A673 (cell line): ENCODE results near the gene TRPM6. TPM values are rescaled to one million over a fixed set of nuclear protein-coding genes. Genes with fewer than 3 reads are reported as not detected.
A peak's percentile ranks its signal among the peaks of the same experiment; 100 is the strongest.

Source experiments
- BruUV-seq: library from RNA; stranded (reverse); fragments of 400-500 nt; replicated peaks from 2 replicates; lab custom pipeline; 2021; lab: Mats Ljungman, UMichigan
- CTCF ChIA-PET: fragments of 300-600 bp; sonication (Branson Sonifier 250); formaldehyde crosslinking; loops from one replicate; lab custom pipeline; 2022; ENCODE audit warnings: antibody characterized with exemption; lab: Charles Lee
- POLR2A ChIA-PET: fragments of 300-600 bp; sonication (Branson Sonifier 250); formaldehyde crosslinking; loops from one replicate; lab custom pipeline; 2022; ENCODE audit warnings: antibody characterized with exemption; ENCODE audit not compliant: low non-redundant PET; lab: Charles Lee
- DNase-seq: peaks from one replicate; pipeline ENCODE4 v3.0.0-alpha.2; 2015; ENCODE audit warnings: low spot score
- H3K27ac ChIP-seq: fragments of 200-600 bp; sonication (generic); 2 replicates; pipeline ENCODE4 v1.5.1; 2016; ENCODE audit warnings: mixed run types, low read depth, mild to moderate bottlenecking, mixed read lengths, antibody characterized with exemption, low read length; ENCODE audit not compliant: poor library complexity, severe bottlenecking
- H3K27me3 ChIP-seq: fragments of 200-600 bp; sonication (generic); replicated peaks from 2 replicates; pipeline ENCODE4 v1.6.1; 2017; ENCODE audit warnings: mixed run types, low read depth, mild to moderate bottlenecking, mixed read lengths, antibody characterized with exemption, low read length; ENCODE audit not compliant: insufficient read depth, poor library complexity
- H3K36me3 ChIP-seq: fragments of 200-600 bp; sonication (generic); 2 replicates; pipeline ENCODE4 v1.6.1; 2016; ENCODE audit warnings: mixed run types, mild to moderate bottlenecking, mixed read lengths, antibody characterized with exemption, low read length; ENCODE audit not compliant: insufficient read depth, poor library complexity, severe bottlenecking
- H3K4me1 ChIP-seq: fragments of 200-600 bp; sonication (generic); 2 replicates; pipeline ENCODE4 v1.6.1; 2017; ENCODE audit warnings: mixed run types, mild to moderate bottlenecking, mixed read lengths, antibody characterized with exemption, low read length; ENCODE audit not compliant: insufficient read depth, poor library complexity, severe bottlenecking
- H3K4me3 ChIP-seq: fragments of 200-600 bp; sonication (generic); 2 replicates; pipeline ENCODE4 v1.5.1; 2016; ENCODE audit warnings: low read depth, mixed run types, mild to moderate bottlenecking, mixed read lengths, low read length; ENCODE audit not compliant: poor library complexity, severe bottlenecking
- H3K9me3 ChIP-seq: fragments of 200-600 bp; sonication (generic); 2 replicates; pipeline ENCODE4 v1.6.1; 2016; ENCODE audit warnings: mixed run types, low read depth, mild to moderate bottlenecking, mixed read lengths, antibody characterized with exemption, low read length; ENCODE audit not compliant: poor library complexity, severe bottlenecking
- EZH2 ChIP-seq: fragments of 200-600 bp; sonication (generic); IDR thresholded peaks from 2 replicates; pipeline ENCODE4 v1.6.1; 2017; ENCODE audit warnings: borderline replicate concordance, low read depth, mild to moderate bottlenecking, mixed read lengths, antibody characterized with exemption, low read length; ENCODE audit not compliant: poor library complexity, severe bottlenecking
- intact Hi-C: fragments of 100-400 bp; cut with micrococcal nuclease; formaldehyde crosslinking; loops from one replicate; pipeline ENCODE4 v1.10.0; 2022; ENCODE audit not compliant: unreplicated experiment
- total RNA-seq: library from RNA; stranded (reverse); gene quantifications from 2 replicates; pipeline ENCODE4 v1.2.3, GENCODE V29; 2021
- TF ChIP-seq, protein P1 (sequence below): fragments of 300-800, 200-600 bp; sonication (generic); conservative IDR thresholded peaks from 2 replicates; pipeline ENCODE4 v1.5.1; 2017; ENCODE audit warnings: low read depth, mild to moderate bottlenecking, antibody characterized with exemption, low read length, moderate library complexity, mixed read lengths

TRPM6 gene
- total RNA-seq, 1 experiment from 2014 or later: 0.06 TPM

DNA sequence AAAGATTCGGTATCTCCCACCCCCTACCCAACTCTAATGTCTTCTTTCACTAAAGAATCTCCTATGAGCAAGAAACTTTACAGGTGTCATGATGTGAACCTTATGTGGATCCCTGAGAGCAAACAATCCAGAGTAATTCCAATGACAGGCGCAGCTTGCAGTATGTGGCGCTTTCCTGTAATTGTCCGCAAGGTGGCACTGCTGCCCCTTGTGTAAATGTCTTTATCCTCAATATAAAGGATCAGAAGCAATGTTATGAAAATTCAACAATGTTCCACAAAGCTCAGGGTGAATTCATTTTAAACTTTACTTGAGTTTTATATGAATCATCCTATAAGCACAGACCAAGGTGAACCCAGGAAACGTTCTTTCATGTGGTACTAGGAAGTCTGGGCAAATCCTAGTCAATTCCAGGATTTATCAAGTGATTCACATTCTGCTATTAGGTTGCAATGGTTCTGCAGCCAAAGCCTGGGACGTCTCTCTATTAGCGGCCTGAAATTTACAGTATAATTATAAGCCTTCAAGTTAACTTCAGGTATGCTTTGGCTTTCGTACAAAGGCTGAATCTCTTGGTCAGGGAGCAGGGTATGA lies 113.7 kb downstream of the TRPM6 start:
- no peak overlapping the region for H3K4me3 ChIP-seq
- intact Hi-C loops: loop anchor here (1.0 to 5.0 kb wide), 2 partner anchors 303 to 413 kb away; no protein-coding TSS in a partner anchor
- DNase-seq: peak; percentile 74
- H3K4me1 ChIP-seq: no peaks in the 10 kb centered on the region
- CTCF ChIA-PET: interaction anchor here (0.6 to 1.1 kb wide), 5 partner anchors 9 to 314 kb away, joined by 3 to 5 read pairs (median 3); partner anchors contain the start of genes NMRK1 and OSTF1
- BruUV-seq: no TSS peak
- no peaks in the 10 kb centered on the region for H3K36me3 ChIP-seq
- no peaks in the 10 kb centered on the region for H3K27me3 ChIP-seq
- TF ChIP-seq, protein P1, sequence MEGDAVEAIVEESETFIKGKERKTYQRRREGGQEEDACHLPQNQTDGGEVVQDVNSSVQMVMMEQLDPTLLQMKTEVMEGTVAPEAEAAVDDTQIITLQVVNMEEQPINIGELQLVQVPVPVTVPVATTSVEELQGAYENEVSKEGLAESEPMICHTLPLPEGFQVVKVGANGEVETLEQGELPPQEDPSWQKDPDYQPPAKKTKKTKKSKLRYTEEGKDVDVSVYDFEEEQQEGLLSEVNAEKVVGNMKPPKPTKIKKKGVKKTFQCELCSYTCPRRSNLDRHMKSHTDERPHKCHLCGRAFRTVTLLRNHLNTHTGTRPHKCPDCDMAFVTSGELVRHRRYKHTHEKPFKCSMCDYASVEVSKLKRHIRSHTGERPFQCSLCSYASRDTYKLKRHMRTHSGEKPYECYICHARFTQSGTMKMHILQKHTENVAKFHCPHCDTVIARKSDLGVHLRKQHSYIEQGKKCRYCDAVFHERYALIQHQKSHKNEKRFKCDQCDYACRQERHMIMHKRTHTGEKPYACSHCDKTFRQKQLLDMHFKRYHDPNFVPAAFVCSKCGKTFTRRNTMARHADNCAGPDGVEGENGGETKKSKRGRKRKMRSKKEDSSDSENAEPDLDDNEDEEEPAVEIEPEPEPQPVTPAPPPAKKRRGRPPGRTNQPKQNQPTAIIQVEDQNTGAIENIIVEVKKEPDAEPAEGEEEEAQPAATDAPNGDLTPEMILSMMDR: peak; percentile 89
- no peak for TF ChIP-seq EZH2
- no peak overlapping the region for H3K27ac ChIP-seq
- POLR2A ChIA-PET: no interaction called here
- no peaks in the 10 kb centered on the region for H3K9me3 ChIP-seq

GRCh38 chr9:74772121-74772520 lies 115.6 kb downstream of the TRPM6 start:
- DNase-seq: no peak
- ChIA-PET CTCF (interaction anchor here (1.0 kb wide), 1 partner anchor 124 kb away, joined by 3 read pairs; no protein-coding TSS in a partner anchor), POLR2A (no interaction called here)
- BruUV-seq: no TSS peak
- Histone ChIP-seq H3K9me3 (no peaks in the 10 kb centered on the region), H3K27ac (no peak overlapping the region), H3K4me1 (no peaks in the 10 kb centered on the region), H3K4me3 (no peak overlapping the region), H3K27me3 (no peaks in the 10 kb centered on the region), H3K36me3 (no peaks in the 10 kb centered on the region)
- intact Hi-C loops: loop anchor here (5.0 kb wide), 1 partner anchor 415 kb away; no protein-coding TSS in a partner anchor
- TF ChIP-seq EZH2: no peak
- TF ChIP-seq, protein P1: no peak

GRCh38 chr9:74771672-74772071 lies 116.0 kb downstream of the TRPM6 start:
- TF ChIP-seq, protein P1: no peak
- TF ChIP-seq EZH2: no peak
- DNase-seq: no peak
- Histone ChIP-seq H3K4me1 (no peaks in the 10 kb centered on the region), H3K9me3 (no peaks in the 10 kb centered on the region), H3K4me3 (no peak overlapping the region), H3K27ac (no peak overlapping the region), H3K27me3 (no peaks in the 10 kb centered on the region), H3K36me3 (no peaks in the 10 kb centered on the region)
- CTCF ChIA-PET: no interaction called here
- POLR2A ChIA-PET: no interaction called here
- intact Hi-C loops: loop anchor here (5.0 kb wide), 1 partner anchor 416 kb away; no protein-coding TSS in a partner anchor
- no TSS peak for BruUV-seq
